ENCODE data around the gene B4GALNT2.
A peak's percentile ranks its signal among the peaks of the same experiment; 100 is the strongest.

B4GALNT2 gene

DNA sequence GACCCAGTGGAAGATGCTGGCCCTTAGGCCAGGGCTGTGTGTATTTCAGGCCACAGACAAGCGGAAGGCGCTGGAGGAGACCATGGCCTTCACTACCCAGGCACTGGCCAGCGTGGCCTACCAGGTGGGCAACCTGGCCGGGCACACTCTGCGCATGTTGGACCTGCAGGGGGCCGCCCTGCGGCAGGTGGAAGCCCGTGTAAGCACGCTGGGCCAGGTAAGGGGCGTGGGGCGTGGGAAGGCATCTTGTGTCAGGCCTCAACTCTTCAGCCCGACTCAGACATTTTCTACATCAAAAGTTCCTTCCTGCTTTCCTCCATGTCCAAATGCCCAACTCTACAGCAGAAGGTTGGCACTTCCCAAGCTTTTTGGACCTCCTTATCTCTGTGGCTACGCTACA is 83.9 kb downstream of the B4GALNT2 start:
- DNase-seq, result no peak

DNA sequence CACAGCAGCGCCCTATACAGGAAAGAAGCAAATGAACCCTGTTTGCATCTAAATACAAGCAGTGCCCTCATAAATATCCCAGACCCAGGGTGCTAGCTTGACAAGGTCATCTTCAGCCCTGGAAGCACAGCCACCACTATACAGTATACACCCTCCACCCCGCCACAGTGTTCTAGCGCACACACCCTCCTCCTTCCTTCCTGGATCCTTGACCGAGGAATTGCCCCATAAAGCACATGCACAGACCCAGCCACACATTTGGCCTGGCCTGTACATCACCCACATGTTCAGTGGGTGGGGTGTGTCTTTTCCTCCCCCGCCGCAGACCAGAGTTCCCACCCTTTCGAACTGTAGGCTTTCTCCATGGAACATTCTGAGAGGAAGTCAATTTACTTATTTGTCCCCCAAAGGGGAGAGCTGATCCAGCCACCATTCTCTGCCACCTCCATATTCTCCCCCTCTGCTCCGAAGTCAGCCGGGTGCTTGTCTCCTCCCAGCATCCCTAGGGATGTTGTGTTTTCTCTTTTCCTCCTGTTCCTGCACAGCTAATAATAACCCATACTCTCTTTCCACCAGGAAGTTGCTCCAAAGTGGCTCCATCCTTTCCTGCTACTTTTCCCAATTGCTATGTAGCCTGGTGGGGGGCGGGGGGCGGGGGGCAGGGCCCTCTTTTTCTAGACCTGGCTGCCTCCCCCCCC is 84.5 kb downstream of the B4GALNT2 start:
- DNase-seq, result no peak

DNA sequence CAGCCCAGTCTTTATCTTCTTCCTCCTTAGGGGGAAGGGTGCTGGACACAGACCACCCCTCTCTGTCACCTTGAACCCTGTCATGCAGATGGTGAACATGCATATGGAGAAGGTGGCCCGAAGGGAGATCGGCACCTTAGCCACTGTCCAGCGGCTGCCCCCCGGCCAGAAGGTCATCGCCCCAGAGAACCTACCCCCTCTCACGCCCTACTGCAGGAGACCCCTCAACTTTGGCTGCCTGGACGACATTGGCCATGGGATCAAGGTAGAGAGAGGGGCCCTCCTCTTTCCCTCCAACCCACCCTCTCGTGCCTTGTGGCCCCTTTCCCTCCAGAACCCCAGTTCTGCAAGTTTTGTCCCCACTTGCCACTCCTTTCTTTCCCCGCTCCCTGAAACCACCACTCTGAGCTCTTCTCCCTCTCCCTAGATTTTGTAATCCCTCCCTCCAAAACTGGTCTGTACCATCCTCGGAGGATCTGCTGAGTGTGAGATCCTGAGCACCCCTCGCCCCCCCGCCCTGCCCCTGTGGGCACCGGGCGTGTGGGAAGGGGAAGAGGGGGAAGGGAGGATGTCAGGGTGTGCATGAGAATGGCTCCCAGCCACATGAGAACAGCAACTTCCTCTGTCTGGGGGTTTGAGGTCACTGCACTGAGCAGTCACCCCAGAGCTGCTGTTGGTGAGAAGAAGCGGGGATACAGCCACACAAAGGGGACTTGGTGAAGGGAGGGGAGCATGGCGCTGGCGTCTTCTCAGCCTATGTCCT is 85.3 kb downstream of the B4GALNT2 start:
- DNase-seq, result no peak

DNA sequence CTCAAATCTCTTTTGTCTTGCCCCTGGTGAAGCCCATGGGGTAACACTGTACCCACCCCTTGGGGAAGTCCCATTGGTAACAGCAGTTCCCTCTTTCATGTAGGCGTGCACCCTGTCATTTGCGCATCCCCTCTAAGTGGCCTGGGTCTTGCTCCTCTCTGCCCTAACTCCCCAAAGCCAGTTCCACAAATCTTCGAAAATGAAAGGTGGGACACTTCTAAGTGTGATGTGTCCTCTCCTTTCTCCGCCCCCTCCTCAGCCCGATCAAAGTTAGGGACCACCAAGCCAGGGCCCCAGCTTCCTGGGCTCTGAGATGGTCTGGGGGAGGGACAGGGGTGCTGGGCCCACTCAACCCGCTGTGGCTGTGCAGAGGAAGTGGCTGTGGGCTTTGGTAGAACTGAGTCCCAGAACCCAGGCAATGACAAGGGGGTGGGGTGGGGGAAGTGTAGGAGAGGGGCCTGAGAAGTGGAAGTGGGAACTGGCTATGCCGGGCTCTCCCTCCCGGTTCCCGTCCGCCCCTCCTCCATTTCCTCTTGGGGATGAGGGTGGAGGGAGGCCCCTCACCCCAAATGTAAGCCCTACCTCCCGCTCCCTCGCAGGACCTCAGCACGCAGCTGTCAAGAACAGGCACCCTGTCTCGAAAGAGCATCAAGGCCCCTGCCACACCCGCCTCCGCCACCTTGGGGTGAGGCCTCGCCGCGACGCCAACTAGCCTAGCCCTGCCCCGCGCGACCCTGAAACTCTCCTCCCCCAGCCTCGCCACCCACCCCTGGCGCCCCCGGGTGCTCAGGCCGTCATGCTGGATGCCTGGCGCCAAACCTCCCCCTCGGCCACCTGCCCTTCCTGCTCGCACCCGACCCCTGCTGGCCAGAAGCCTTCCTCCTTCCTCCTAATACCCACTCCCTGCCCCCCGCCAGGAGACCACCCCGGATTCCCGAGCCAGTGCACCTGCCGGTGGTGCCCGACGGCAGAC is 86.7 kb downstream of the B4GALNT2 start:
- no peak for DNase-seq

DNA sequence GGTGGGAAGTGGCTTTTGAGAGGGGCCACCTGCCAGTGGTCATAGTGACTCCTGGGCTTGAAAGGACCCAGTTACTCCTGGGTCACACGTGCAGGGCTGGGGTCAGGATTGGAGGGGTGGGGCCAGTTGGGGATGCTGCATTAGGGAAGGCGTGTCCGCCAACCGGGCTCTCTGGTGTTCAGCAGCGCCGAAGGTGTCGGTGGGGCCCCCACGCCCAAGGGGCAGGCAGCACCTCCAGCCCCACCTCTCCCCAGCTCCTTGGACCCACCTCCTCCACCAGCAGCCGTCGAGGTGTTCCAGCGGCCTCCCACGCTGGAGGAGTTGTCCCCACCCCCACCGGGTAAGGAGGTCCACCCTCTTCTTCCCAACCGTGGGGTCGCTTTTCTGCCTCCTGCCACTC is 87.4 kb downstream of the B4GALNT2 start:
- no peak for DNase-seq

DNA sequence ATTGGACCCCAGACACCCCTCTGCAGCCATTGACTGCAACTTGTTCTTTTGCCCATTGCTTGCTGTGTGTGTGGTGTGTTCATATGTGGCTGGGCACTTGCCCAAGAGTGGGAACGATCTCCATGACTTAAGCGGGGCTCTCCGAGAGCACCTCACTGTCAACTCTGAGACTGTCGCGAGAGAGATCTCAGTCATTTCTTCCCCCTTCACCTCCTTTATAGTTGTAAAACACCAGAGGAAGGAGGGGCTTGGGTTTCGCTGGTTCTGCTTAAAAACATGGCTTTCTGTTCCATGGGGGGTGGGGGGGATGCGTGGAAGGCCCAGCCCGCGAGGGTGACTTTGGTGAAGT is 90.6 kb downstream of the B4GALNT2 start:
- DNase-seq, result no peak

DNA sequence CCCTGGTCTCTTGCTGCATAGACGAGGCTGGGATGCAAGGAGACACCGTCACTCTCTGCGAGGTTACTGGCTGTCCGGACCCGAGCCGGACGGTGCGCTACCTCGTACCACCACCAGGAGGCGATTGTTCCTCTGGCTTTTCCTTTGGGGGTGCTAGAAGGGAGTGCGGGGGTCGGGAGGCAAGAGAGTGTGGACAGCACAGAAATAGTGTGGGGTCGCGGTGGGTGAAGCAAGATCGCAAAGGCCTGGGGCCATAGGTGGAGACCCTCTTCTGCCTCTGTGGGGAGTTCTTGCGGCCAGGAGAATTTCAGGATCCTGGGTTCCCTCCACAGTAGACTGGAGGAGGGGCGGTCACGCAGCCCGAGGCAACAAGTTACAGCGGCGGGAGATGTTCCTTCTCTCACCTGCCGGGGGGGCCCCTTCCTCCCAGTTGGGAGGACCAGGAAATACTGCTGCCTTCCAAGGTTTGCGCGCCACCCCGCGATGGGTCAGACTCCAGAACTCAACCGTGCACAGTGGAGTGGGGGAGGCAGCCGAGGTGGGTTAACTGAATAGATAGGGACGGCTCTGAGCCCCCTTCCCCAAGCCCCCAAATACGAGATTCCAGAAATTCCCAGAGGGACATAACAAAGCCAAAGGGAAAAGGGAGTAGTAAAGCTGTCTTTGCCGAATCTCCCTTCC is 91.1 kb downstream of the B4GALNT2 start:
- DNase-seq, result peak; percentile 12

DNA sequence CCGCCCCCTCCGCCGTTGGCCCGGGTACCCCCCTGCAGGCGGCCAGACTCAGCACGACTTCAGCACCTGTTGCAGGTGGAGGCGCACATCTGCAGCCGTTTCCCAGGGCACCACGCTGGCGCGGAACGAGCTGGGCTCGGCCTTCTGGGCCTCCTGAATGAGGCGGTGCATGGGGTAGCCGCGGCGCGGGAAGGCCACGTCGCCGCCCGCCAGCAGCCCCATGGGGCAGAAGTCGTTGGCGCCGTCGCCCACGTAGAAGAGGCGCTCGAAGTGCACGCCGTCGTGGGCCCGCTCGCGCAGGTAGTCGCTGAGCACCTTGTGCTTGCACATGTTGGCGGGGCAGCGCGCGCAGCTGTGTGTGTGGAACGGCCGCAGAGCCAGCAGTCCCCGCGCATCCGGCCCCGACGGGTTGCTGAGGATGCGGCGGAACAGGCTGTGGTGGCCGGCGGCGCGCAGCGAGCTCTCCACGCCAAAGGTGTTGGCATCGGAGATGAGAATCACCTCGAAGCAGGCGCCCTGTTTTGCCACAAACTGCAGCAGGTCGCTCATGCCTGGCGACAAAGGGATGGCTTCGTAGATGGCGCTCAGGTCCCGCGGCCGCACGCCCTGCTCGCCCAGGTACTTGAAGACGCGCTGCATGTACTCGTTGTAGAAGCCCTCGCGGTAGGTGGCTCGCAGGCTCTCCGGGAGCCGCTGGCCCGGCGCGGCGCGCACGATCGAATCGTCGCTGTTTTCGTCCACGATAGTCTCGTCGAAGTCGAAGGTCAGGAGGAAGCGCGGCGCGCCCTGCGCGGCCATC is 91.8 kb downstream of the B4GALNT2 start:
- DNase-seq, result no peak

DNA sequence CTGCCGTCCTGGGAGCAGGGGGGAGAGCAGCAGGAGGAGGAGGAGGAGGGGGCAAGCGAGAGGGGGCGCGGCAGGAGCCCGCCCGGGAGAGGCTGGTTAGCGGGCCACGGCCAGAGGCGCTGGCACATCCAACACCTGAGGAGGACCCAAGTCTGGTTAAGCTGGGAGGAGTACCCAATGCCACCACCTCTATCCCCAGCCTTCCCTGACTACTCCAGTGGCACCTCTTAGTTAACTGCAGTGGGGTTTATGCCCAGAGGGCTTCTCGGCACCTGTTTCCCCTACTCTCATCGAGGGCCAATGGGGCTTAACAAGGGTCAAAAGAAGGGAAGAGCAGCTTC is 92.4 kb downstream of the B4GALNT2 start:
- DNase-seq, result no peak

DNA sequence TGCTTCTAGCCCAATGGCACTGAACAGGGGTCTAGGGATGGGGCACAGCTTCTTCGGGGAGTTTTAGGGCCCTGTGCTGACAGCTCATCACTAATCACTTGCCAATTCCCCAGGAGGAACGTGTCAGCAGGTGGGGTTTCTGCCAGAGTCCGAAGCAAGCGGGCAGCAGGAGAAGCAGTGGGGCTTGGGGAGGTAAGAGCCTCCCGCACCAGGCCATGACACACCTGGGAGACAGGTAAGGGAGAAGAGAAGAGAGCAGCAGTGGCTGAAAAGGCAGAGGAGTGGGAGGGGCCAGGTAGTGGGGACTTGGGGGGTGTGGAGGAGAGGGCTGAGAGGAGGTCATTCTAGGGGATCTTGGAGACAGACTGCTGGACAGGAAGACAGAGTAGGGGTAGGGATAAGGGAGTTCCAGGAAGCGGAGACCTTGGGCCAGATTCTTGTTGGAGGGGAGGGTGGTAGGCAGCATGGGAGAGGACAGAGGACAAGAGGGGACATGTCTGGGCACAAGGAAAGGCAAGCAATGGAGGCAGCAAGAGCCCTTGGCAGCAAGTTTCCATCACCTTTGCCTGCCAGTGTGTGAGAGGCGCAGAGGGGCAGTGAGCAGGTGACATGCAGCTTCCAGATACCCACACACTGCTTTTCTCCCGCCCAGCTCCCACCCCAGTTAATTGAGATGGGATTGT is 93.1 kb downstream of the B4GALNT2 start:
- no peak for DNase-seq

Data from fibroblast of upper back skin (primary cell).